IMR-90 (cell line): ENCODE measurements around the gene TCF12. TPM values are rescaled to one million over a fixed set of nuclear protein-coding genes. Genes with fewer than 3 reads are reported as not detected.

Experiments used
- ATAC-seq: fragments of 200-7000 bp; cut with Tn5 transposase; 2 replicates; pipeline ENCODE4 v1.9.1; 2020; ENCODE audit warnings: low read depth, mild to moderate bottlenecking, moderate library complexity
- BruUV-seq: library from RNA; stranded (reverse); fragments of 400-500 nt; replicated peaks from 2 replicates; lab custom pipeline; 2021; lab: Mats Ljungman, UMichigan
- CTCF ChIA-PET: fragments of 300-600 bp; formaldehyde crosslinking; extraction: SDS; loops from one replicate; lab custom pipeline; 2021; ENCODE audit warnings: antibody characterized with exemption; lab: Yijun Ruan, JAX
- POLR2A ChIA-PET: fragments of 300-600 bp; sonication (Branson Sonifier 250); formaldehyde crosslinking; loops from one replicate; lab custom pipeline; 2022; ENCODE audit warnings: antibody characterized with exemption; ENCODE audit not compliant: unreplicated experiment; lab: Charles Lee
- DNase-seq: peaks from one replicate; pipeline ENCODE4 v3.0.0; 2013
- H2AFZ ChIP-seq: replicated peaks from 2 replicates; pipeline ENCODE3; 2013; ENCODE audit warnings: low read length, mild to moderate bottlenecking; ENCODE audit not compliant: poor library complexity
- H2AK5ac ChIP-seq: 2 replicates; pipeline ENCODE4 v1.6.1; 2013; ENCODE audit warnings: low read depth, low read length, inconsistent platforms
- H2AK9ac ChIP-seq: replicated peaks from 2 replicates; pipeline ENCODE3; 2013; ENCODE audit warnings: mild to moderate bottlenecking, low read depth, low read length, moderate library complexity; ENCODE audit not compliant: poor library complexity
- H2BK120ac ChIP-seq: 2 replicates; pipeline ENCODE4 v1.6.1; 2013; ENCODE audit warnings: low read depth, low read length, inconsistent platforms
- H2BK15ac ChIP-seq: 3 replicates; pipeline ENCODE4 v1.6.1; 2013; ENCODE audit warnings: low read depth, low read length, inconsistent platforms
- H2BK20ac ChIP-seq: 2 replicates; pipeline ENCODE4 v1.6.1; 2013; ENCODE audit warnings: low read depth, mild to moderate bottlenecking, inconsistent platforms, low read length, moderate library complexity
- H2BK5ac ChIP-seq: 2 replicates; pipeline ENCODE4 v1.6.1; 2013; ENCODE audit warnings: mild to moderate bottlenecking, low read depth, low read length, inconsistent platforms; ENCODE audit not compliant: poor library complexity, severe bottlenecking
- H3K14ac ChIP-seq: replicated peaks from 2 replicates; pipeline ENCODE4 v1.6.1; 2013; ENCODE audit warnings: low read depth, low read length, inconsistent platforms
- H3K18ac ChIP-seq: 2 replicates; pipeline ENCODE4 v1.6.1; 2013; ENCODE audit warnings: low read depth, low read length, control low read depth
- H3K23ac ChIP-seq: 2 replicates; pipeline ENCODE4 v1.6.1; 2013; ENCODE audit warnings: low read depth, low read length, inconsistent platforms
- H3K27ac ChIP-seq: 2 replicates; pipeline ENCODE4 v1.5.1; 2013; ENCODE audit warnings: mild to moderate bottlenecking, control low read depth, low read length; ENCODE audit not compliant: insufficient read depth
- H3K27me3 ChIP-seq: 2 replicates; pipeline ENCODE4 v1.6.1; 2013; ENCODE audit warnings: low read length; ENCODE audit not compliant: control insufficient read depth, insufficient read depth
- H3K36me3 ChIP-seq: 2 replicates; pipeline ENCODE4 v1.6.1; 2013; ENCODE audit warnings: low read length, mixed read lengths; ENCODE audit not compliant: control insufficient read depth, insufficient read depth
- H3K4ac ChIP-seq: 2 replicates; pipeline ENCODE4 v1.6.1; 2013; ENCODE audit warnings: low read depth, low read length, inconsistent platforms
- H3K4me1 ChIP-seq: 2 replicates; pipeline ENCODE4 v1.6.1; 2013; ENCODE audit warnings: low read length, mixed read lengths; ENCODE audit not compliant: control insufficient read depth, insufficient read depth
- H3K4me2 ChIP-seq: 2 replicates; pipeline ENCODE4 v1.6.1; 2013; ENCODE audit warnings: low read depth, mild to moderate bottlenecking, control low read depth, low read length, moderate library complexity
- H3K4me3 ChIP-seq: 2 replicates; pipeline ENCODE4 v1.5.1; 2013; ENCODE audit warnings: low read depth, mild to moderate bottlenecking, control low read depth, low read length, moderate library complexity; ENCODE audit not compliant: insufficient read depth
- H3K56ac ChIP-seq: 2 replicates; pipeline ENCODE4 v1.6.1; 2013; ENCODE audit warnings: low read length, inconsistent platforms; ENCODE audit not compliant: insufficient read depth; ENCODE audit errors: extremely low read depth
- H3K79me1 ChIP-seq, 2 experiments: 2 replicates each; pipeline ENCODE4 v1.6.1; 2013; ENCODE audit warnings: low read length in 2 of 2, inconsistent platforms in 1 of 2, low read depth in 1 of 2
- H3K9ac ChIP-seq: 2 replicates; pipeline ENCODE4 v1.6.1; 2013; ENCODE audit warnings: low read depth, low read length, control low read depth
- H3K9me1 ChIP-seq: 2 replicates; pipeline ENCODE4 v1.6.1; 2013; ENCODE audit warnings: low read length, inconsistent platforms; ENCODE audit not compliant: insufficient read depth
- H3K9me3 ChIP-seq: 2 replicates; pipeline ENCODE4 v1.6.1; 2013; ENCODE audit warnings: low read length; ENCODE audit not compliant: control insufficient read depth, insufficient read depth
- H4K20me1 ChIP-seq: 2 replicates; pipeline ENCODE4 v1.6.1; 2013; ENCODE audit warnings: low read length, inconsistent platforms; ENCODE audit not compliant: insufficient read depth
- H4K5ac ChIP-seq: 2 replicates; pipeline ENCODE4 v1.6.1; 2013; ENCODE audit warnings: mild to moderate bottlenecking, low read depth, low read length, control low read depth
- H4K8ac ChIP-seq, 2 experiments: 2 replicates each; pipeline ENCODE4 v1.6.1; 2013; ENCODE audit warnings: low read depth in 2 of 2, low read length in 2 of 2, control low read depth in 1 of 2, inconsistent platforms in 1 of 2
- H4K91ac ChIP-seq: 2 replicates; pipeline ENCODE4 v1.6.1; 2013; ENCODE audit warnings: low read depth, low read length, inconsistent platforms; ENCODE audit not compliant: insufficient read depth
- MXI1 ChIP-seq: IDR thresholded peaks from 2 replicates; pipeline ENCODE4 v1.6.1; 2012; ENCODE audit warnings: low read depth, mild to moderate bottlenecking, low read length, moderate library complexity, borderline replicate concordance
- WGBS, 2 experiments: methylation state at CpG; one replicate each; pipeline versions ENCODE4 v1.1.5 to v1.1.7; 2013; ENCODE audit warnings: missing lambda C conversion rate in 2 of 2; ENCODE audit not compliant: insufficient read length in 1 of 2; ENCODE audit errors: extremely low coverage in 2 of 2; 5-methylcytosine and 5-hydroxymethylcytosine counted together
- dilution Hi-C: fragments of 300-500 bp; cut with HindIII; formaldehyde crosslinking; loops from one replicate; pipeline ENCODE4 v1.14.3; 2018; ENCODE audit warnings: low sequenced_read_pairs; ENCODE audit not compliant: unreplicated experiment
- in situ Hi-C: fragments of 300-500 bp; cut with MboI; formaldehyde crosslinking; loops from 3 replicates; pipeline ENCODE4 v1.14.3; 2019; ENCODE audit warnings: low sequenced_read_pairs, inconsistent platforms, mixed read lengths
- intact Hi-C: fragments of 100-400 bp; cut with micrococcal nuclease; formaldehyde crosslinking; loops from 2 replicates; pipeline ENCODE4 v1.10.0; 2022
- polyA plus RNA-seq, 3 experiments: library from polyadenylated mRNA; depleted of rRNA; stranded (reverse); fragments of >200 nt; gene quantifications; 2 replicates each; pipeline ENCODE4 v1.2.3, GENCODE V29; 2012; ENCODE audit warnings: low replicate concordance in 1 of 3
- total RNA-seq: library from RNA; depleted of rRNA; stranded (reverse); fragments of >200 nt; gene quantifications from 2 replicates; pipeline ENCODE4 v1.2.3, GENCODE V29; 2012

TCF12 gene
- total and polyA plus RNA-seq, 2 of the 4 experiments (the other 2 are of a cell fraction), result 79.4 to 160 TPM

- Histone ChIP-seq H2BK5ac (peak overlapping the region; percentile 52), H4K8ac (no peak overlapping the region), H2BK15ac (no peak overlapping the region), H3K36me3 (peaks cover 4% of the 10 kb centered on the region), H2BK20ac (no peak overlapping the region), H3K4ac (no peak overlapping the region), H3K4me2 (no peak overlapping the region; the same call in 1 of the 2 replicates), H3K23ac (no peak overlapping the region), H3K27me3 (no peaks in the 10 kb centered on the region), H3K4me3 (no peak overlapping the region), H2BK120ac (no peak overlapping the region), H2AK5ac (no peak overlapping the region), H2AFZ (no peak overlapping the region), H4K20me1 (peaks cover 5% of the 10 kb centered on the region; the same call in 1 of the 2 replicates), H3K56ac (no peak overlapping the region), H3K9me1 (peaks cover 9% of the 10 kb centered on the region), H3K18ac (no peak overlapping the region), H3K14ac (peak overlapping the region; percentile 65; the same call in 1 of the 2 replicates), H3K79me1 (peaks cover 28 to 50% of the 10 kb centered on the region in 2 experiments), H2AK9ac (no peak overlapping the region), H3K4me1 (peaks cover 3% of the 10 kb centered on the region; the same call in 1 of the 2 replicates), H4K91ac (no peak overlapping the region), H3K9ac (no peak overlapping the region), H4K5ac (no peak overlapping the region), H3K9me3 (no peaks in the 10 kb centered on the region), H3K27ac (no peak overlapping the region)
- ChIA-PET POLR2A (no interaction called here), CTCF (no interaction called here)
- dilution Hi-C loops, result no loop called here
- DNase-seq, result no peak
- WGBS, 2 experiments, result no CpG with 5 or more reads among the region's 2 CpGs
- in situ Hi-C loops, result no loop called here
- TF ChIP-seq MXI1, result no peak
- intact Hi-C loops, result no loop called here
- no TSS peak for BruUV-seq
- peak; percentile 56 for ATAC-seq
These were observed 203.8 kb downstream of the TCF12 start for GRCh38 chr15:57122080-57122840.
